GM19372 (cell line): ENCODE measurements around the gene RPS27L.

Experiments
- ATAC-seq: cut with Tn5 transposase; IDR thresholded peaks from one replicate; pipeline ENCODE4 v1.9.1; 2021; ENCODE audit warnings: mild to moderate bottlenecking, low read depth, moderate library complexity; ENCODE audit not compliant: unreplicated experiment

Gene RPS27L

DNA sequence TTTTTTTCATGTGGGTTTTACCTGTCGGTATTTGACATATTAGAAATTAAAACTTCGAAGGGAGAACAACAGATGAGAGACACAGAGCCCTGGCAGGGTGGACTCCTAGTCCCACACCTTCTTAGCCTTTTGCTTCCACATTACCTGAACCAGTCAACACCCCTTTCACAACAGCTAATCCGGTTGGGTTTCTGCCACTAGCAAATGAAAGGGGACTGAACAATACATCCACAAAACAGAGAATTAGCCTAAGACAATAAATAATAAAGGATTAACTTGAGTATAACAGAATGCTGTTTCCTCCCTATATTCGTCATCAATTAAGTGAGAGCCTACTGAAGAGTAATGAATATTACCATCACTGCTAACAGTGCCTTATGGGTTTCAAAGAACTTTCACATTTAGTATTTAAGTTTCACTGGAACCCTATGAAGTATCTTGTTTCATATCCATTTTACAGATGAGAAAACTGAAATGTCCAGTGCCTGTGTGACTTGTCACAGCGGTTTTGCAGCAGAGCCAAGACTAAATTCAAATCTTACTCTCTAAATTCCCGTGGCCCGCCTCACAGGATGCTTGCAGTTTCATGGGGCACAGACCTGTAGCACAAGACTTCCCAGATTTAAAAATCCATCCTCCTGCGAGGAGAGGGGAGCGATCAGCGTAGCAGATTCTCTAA lies 31.1 kb upstream of the RPS27L start:
- ATAC-seq, result no peak

DNA sequence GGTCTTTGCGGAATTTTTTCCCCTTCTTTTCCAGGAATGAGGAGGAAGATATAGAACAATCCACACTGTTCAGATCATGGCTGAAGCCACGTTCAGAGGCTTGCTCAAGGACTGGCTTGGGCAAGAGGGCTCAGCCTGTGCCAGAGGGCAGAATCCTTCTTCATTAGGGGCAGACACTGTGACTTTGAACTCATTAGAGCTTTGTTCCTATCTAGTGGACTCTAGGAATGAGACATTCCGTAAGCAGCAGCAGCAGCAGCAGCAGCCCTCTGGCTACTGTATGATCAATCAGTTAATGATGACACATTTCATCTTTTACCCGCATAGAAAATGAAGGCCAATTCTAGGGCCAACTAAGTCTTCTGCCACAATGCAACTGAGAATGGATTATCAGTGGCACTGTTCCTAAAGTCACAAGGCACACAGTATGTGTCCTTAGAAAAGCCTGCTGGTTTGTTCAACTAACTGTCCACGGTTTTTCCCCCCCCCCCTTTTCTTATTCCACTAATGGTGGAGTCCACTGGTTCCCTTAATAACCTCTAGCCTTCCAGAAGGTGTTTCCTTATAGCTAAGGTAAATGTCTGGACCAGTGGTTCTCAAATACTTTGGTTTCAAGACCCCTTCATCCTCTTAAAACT lies 30.4 kb upstream of the RPS27L start:
- ATAC-seq, result no peak

DNA sequence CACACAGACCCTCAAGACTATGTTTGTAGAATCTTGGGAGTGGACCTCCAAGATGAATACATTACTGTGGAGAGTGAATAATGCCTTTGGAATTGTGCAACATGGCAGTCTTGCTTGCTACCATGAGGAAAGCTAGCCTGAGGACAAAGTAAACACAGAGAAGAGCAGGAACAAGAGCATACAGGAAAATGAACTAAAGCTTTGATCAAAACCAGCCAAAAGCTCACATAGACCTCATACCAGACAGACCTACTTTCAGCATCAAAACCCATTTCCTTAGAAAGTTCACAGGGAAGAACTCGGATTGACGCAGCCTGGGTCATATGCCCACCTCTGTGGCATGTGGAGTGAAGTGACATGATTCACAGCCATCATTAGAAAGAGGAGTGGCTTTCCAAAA lies 28.8 kb upstream of the RPS27L start:
- ATAC-seq, result no peak

DNA sequence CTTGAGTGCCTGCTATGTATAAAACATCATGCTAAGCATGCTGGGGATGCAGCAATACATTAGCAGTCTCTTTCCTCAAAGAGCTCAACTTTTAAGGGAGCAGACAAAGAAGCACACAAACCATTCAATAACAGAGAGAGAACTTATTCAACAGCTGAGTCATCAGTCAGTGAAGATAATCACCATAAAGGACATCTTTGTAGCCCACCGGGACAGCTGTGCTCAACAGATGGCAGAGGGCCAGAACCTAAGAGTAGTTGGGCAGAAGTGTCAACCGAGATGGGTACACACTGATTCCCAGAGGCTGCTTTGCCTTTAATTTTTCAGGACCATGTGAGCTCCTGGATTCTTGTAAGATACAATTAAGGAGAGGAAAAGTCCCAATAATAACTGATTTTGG lies 27.9 kb upstream of the RPS27L start:
- no peak for ATAC-seq

DNA sequence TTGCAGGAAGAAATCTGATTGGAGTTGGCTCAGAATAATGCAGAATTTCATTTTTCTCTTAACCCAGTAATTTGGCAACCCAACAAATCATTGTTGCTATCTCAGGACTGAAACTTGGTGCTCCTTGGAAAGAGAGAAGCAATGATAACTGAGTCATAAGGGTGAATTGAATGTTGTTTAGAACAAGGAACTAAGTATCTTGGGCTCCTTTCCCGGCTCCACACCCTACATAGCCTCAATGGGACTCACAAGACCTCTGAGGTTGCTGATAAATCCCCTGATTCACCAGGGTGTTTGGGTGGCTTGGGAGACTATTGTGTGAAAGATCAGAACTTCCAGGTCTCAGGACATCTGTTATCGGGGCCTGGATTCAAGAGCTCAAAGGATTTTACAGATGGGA lies 24.4 kb upstream of the RPS27L start:
- ATAC-seq, result no peak

DNA sequence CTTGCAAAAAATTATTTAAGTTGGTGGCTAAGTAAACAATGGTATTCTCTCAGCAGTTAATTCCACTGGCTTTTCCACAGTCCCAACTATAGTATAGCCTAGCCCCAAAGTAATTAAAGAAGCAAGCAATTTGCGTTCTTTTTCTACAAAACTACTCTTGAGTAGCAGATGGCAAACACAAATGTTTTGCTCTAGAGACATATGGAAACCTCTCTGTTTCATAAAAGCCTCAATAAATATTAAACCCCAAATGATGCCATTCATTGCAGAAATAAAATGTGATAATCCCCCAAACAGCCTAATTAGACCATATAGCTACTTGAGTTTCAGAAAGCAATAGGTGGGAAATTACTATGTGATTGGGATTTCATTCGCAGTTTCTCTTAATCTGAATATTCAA lies 23.5 kb upstream of the RPS27L start:
- ATAC-seq, result no peak

DNA sequence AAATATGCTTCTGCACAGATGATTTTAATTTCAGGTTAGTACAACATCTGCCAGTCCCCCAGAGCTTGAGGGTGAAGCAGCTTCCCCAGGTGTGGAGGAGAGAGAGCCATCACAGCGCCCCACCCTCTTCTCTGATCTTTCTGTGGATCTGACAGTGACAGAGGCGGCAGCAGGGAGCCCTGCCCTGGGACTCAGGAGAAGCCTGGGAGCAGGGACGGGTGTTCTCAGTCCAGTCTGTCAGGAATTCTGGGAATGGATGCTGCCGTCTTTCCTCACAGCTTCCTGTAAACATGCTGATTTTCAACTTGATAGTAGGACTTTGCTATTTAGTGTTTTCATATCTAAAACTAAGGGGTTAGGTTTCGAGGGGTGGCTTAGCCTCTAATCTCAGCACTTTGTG lies 20.8 kb upstream of the RPS27L start:
- ATAC-seq, result no peak

DNA sequence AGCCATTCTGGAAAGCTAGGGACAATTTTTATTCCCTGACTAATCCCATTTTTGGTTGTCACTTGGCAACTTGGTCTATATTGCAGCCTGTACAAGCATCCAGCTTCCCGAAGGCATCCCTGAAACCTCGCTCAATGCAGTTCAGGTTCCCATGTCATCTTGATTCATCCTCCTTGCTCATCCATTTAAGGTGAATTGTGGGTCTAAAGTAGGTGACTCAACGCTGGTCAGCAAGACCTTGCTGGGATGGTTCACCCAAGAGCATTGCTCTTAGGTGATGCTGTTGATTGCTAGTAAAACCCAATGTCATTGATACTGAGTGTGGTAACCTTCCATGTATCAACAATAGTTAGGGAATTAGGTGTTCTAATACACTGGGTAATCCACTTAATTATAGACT lies 19.0 kb upstream of the RPS27L start:
- ATAC-seq, result no peak

DNA sequence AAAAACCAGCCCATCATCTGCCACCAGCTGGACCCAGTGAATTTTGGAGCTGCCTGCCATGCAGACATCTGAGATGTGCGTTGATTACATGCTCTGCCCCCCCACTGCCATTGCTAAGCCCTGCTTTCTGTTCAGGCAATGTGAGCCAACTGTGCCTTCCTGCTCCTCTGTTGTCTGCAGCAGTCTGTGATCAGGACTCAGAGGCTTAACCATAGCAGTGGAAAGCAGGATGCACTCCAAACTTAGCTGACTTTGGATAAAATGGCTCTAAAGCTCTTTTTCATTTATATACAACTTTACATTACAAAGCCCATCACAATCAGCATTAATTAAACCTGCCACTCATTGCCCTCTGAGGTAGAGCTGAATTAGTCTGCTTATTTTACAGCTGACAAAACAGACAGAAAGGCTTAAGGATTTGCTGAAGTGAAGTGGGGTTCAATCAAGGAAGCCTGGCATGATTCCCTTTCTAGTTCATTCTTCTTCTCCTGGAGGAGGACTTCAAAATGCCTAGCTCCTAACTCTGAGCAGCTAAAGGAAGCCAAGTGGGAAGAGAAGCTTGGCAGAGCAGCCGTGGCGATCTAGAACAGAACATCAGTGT lies 15.7 kb upstream of the RPS27L start:
- no peak for ATAC-seq

DNA sequence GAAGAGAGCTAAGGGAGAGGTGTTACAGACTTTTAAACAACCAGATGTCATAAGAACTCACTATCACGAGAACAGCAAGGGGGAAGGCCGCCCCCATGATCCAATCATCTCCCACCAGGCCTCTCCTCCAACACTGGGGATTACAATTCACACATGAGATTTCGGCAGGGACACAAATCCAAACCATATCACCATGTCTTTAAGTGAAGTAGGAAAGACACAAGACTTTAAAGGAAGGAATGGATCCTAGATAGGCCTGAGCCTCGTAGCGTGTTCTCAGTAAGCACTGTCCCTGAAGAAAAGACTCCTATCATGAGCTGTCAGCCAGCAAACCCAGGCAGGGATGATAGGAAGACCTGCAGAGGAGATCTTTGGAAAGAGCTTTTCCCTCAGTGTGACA lies 15.1 kb upstream of the RPS27L start:
- ATAC-seq, result no peak

DNA sequence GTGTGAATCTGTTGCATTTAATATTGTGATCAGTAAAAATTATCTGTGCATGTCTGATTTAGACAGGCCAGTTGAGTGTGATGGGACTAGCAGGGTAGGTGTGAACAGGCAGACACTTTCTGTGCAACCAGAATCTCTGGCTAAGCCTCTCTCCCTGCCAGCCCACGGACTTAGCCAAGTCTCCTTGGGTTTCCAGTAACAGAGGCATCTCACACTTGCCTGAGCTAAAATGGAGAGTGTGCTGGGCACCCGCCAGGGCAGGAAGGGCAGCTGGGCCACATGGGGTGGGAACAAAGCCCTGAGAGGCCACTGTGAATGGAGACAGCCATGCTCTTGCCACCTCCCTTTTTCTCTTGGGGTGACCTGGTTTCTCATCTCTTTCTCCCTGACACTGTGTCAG lies 12.5 kb upstream of the RPS27L start:
- ATAC-seq, result no peak

DNA sequence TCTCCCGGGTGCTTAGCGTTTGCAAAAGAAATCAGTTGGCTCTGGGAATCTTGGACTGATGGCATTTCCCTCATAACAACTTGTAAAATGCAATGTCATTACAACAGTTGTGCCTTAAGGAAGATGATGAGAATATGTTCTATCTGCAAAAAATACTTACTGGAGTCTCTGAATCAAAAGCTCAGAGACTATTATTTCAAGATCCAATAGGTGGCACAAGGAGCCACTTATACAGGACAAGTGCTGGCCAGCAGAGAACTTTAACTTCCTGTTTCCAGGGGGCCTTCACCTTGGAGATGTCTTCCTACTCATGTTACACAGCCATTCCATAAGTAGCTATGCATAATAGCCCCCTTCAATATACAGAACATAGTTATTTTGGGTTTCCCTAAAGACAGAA lies 8.9 kb upstream of the RPS27L start:
- no peak for ATAC-seq

DNA sequence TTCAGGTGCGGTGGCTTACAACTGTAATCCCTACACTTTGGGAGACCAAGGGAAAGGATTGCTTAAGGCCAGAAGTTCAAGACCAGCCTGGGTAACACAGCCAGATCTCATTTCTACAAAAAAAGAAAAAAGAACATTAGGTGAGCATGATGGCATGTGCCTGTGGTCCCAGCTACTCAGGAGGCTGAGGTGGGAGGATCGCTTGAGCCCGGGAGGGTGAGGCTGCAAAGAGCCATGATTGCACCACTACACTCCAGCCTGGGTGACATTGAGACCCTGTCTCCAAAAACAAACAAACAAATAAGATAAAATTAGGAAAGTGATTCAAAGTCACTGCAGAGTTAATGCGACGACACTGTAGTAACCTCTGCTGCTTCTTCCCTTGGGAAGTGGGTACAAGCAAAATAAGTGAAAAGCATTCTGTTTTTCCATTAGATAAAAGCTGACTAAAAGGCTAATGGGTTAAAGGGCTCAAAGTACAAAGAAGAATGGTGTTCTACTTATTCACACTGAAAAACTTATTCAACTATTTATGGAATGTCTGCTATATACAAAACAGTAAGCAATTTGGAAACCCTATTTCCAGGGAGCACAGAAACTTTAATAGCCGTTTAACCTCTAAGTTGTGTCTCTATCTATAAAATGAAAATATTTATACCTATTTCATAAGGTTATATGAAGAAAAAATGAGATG lies 8.0 kb upstream of the RPS27L start:
- no peak for ATAC-seq

DNA sequence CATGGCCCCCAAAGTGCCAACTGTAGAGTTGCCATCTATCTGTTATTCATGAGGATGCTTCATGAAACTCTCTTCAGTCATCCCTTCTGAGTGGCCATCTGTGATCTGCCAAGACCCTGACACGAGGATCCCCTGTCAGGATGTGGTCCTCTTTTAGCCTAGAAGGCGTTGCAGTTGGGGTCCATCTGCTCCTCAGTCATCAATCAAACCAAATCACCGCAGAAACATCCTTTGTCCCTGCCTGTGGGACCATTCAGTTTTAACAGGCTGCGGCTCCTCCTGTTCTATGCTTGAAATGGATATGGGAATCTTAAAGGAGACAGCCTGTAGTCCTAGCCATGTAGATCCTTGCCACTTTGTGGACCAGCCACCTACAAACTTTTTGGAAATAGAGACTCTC lies 5.9 kb upstream of the RPS27L start:
- no peak for ATAC-seq

DNA sequence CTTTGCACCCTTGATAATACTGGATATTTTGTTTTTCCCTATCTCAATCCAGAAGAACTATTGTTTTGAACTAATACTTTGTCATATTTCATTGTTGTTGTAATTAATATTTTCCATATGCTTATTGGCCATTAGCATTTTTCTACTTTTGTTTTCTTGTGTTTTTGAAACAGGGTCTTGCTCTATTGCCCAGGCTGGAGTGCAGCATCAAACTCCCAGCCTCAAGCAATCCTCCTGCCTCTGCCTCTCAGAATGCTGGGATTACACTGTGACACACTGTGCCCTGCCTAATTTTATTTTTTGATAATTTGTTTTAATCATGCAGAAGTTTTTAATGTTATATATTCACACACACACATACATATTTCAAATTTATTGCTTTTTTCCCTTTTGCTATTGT lies 3.4 kb upstream of the RPS27L start:
- no peak for ATAC-seq

DNA sequence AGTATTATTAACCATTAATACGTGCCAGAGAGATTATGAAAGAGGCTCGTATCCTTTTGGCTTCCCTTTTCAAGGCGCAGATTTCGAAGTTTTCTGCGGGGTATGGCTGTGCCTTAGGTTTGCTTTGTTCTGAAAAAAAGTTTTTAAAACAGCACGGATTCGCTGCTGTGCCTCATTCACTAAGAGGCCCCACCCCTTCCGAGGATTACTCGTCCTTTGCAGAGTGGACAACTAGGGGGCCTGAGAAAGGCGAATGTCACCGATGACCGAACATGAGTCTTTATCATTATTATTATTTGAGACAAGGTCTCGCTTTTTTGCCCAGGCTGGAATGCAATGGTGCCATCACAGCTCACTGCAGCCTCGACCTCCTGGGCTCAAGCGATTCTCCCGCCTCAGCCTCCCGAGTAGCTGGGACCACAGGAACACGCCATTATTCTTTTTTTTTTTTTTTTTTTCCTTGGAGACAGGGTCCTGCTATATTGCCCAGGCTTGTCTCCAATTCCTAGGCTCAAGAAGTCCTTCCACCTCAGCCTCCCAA lies 684 bp upstream of the RPS27L start:
- ATAC-seq, result no peak

DNA sequence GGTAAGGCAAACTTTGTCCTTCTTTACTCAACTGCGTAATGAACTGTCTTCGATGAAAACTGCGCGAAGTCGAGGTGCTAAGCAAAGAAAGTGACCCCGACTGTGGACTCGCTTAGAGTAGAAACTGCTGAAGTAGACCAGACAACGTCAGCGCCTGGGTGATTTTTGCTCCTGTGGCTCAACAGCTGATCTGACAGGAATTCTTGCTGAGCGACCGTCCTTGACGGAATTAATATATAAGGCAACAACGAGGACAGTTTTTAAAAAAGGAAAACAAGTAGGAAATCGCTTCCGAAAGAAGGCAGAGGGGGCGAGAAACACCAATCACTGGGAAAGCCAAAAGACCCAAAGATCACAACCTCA lies 541 bp downstream of the RPS27L start:
- no peak for ATAC-seq

DNA sequence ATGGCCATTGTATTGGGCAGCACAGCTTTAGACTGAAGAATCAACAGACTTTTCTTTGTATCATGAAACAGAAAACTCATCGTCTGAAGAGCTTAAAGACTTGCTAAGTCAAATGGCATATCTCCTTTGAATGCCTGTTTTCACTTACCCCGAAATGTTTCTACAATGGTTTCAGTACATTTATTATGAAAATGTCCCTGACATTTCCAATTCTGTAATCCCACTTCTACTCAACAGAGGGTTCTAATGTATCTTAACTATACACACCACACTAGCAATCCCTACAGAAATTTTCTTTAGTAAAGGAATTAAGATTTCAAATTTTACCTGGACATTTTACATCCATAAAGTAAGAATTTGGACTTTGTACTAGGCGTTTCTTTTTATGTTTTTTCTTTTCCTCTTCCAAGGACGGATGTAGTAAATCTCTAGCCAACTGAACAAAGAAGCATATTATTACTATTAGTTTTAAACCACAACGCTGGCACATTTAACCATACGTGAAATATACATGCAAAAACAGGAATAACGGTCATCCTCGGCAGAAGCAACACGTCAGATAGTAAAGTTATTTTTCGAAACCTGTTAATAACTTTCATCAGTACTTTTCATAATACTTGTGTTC lies 1.1 kb downstream of the RPS27L start:
- no peak for ATAC-seq

DNA sequence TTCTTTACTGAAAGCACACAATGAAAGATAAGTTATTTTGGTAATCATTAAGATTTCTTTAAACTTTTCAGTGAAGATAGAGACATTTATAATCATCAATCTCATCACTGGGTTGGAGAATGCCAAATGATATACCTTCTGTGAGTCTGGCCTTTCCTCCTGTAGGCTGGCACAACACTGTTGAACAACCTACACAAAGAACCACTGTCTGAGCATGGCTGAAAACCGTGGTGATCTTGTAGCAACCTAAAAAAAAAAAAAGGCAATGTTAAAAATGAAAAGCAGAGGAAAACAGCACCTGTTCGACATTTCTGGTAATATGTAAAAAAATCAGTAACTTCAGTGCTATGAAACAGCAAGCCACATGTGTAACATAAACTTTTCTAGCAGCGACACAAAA lies 1.8 kb downstream of the RPS27L start:
- no peak for ATAC-seq

DNA sequence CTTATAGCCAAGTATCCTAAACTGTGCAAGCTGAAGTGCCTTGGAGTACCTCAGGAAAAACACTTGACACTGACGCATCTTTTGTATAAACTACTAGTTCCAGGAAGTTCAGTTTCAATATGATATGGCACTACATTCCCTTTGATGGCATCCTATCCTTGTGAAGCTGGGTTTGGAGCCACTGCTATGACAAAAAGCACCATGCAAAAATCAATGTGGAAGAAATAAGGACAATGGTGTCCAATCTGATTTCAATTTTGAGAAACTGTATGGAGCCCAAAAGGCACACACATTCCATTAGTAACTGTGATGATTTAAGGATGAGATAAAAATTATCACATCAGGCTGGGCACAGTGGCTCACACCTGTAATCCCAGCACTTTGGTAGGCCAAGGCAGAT lies 5.6 kb downstream of the RPS27L start:
- no peak for ATAC-seq

DNA sequence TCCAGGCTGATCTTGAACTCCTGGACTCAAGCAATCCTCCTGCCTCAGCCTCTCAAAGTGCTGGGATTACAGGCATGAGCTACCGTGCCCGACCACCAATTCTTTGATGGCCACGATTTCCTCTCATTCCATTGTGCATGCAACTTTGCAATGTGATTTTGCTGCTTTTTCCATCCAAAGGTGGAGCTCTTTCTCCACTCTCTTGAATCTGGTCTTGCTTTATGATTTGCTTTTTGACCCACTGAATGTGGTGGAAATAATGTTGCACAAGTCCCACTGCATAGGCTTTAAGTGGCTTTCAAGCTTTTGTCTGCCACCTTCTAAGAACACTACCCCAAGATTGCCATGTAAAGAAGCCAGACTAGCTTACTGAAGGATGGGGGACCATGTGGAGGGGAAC lies 10.6 kb downstream of the RPS27L start:
- ATAC-seq, result no peak
